Caco-2 (cell line): Measurements from ENCODE around the gene PRSS33. TPM values are rescaled to one million over a fixed set of nuclear protein-coding genes. Genes with fewer than 3 reads are reported as not detected.

Source experiments
- BruUV-seq: library from RNA; stranded (reverse); fragments of 400-500 nt; replicated peaks from 2 replicates; lab custom pipeline; 2021; lab: Mats Ljungman, UMichigan
- CTCF ChIA-PET: fragments of 300-600 bp; sonication (Branson Sonifier 250); formaldehyde crosslinking; loops from one replicate; lab custom pipeline; 2022; ENCODE audit warnings: antibody characterized with exemption; lab: Charles Lee
- POLR2A ChIA-PET: fragments of 300-600 bp; sonication (Branson Sonifier 250); formaldehyde crosslinking; loops from one replicate; lab custom pipeline; 2022; ENCODE audit warnings: antibody characterized with exemption; lab: Charles Lee
- DNase-seq, 2 experiments: peaks; one replicate each; pipeline versions ENCODE4 v3.0.0 to v3.0.0-alpha.2; 2020 to 2022
- H3K27me3 ChIP-seq: replicated peaks from 2 replicates; pipeline ENCODE4 v1.6.0; 2011; ENCODE audit warnings: low read length; ENCODE audit not compliant: control insufficient read depth, insufficient read depth
- H3K36me3 ChIP-seq: 2 replicates; pipeline ENCODE4 v1.5.1; 2011; ENCODE audit warnings: low read length; ENCODE audit not compliant: control insufficient read depth, insufficient read depth
- H3K4me1 ChIP-seq: fragments of 250-450 bp; sonication (Bioruptor Pico); 2 replicates; pipeline ENCODE4 v1.5.1; 2020; ENCODE audit warnings: mild to moderate bottlenecking
- H3K4me3 ChIP-seq: 2 replicates; pipeline ENCODE4 v1.5.1; 2011; ENCODE audit warnings: low read depth, mild to moderate bottlenecking, control low read depth, low read length
- H3K9me3 ChIP-seq: fragments of 250-450 bp; sonication (Bioruptor Pico); 2 replicates; pipeline ENCODE4 v1.5.1; 2020; ENCODE audit warnings: mild to moderate bottlenecking, moderate library complexity
- H3K27ac Mint-ChIP-seq: one replicate; pipeline ENCODE4 v1.8.0; 2022; ENCODE audit warnings: mixed read lengths; ENCODE audit not compliant: unreplicated experiment
- H3K27me3 Mint-ChIP-seq: one replicate; pipeline ENCODE4 v1.8.0; 2022; ENCODE audit warnings: mixed read lengths; ENCODE audit not compliant: insufficient read depth, unreplicated experiment
- H3K36me3 Mint-ChIP-seq: one replicate; pipeline ENCODE4 v1.8.0; 2022; ENCODE audit warnings: mild to moderate bottlenecking, mixed read lengths; ENCODE audit not compliant: insufficient read depth, unreplicated experiment
- H3K4me1 Mint-ChIP-seq: one replicate; pipeline ENCODE4 v1.8.0; 2022; ENCODE audit warnings: low read depth, mixed read lengths; ENCODE audit not compliant: unreplicated experiment
- H3K4me3 Mint-ChIP-seq: one replicate; pipeline ENCODE4 v1.8.0; 2022; ENCODE audit warnings: mild to moderate bottlenecking, moderate library complexity, mixed read lengths; ENCODE audit not compliant: unreplicated experiment
- H3K9me3 Mint-ChIP-seq: one replicate; pipeline ENCODE4 v1.8.0; 2022; ENCODE audit warnings: mixed read lengths; ENCODE audit not compliant: unreplicated experiment
- intact Hi-C: fragments of 100-400 bp; cut with micrococcal nuclease; formaldehyde crosslinking; loops from one replicate; pipeline ENCODE4 v1.10.0; 2022; ENCODE audit not compliant: unreplicated experiment
- total RNA-seq: library from RNA; stranded (reverse); gene quantifications from 2 replicates; pipeline ENCODE4 v1.2.3, GENCODE V29; 2022
- TF ChIP-seq, protein P1 (sequence below), 2 experiments: fragments of 200-600 bp in 1 of 2; IDR thresholded peaks; 1 replicate in 1 of 2; 2 replicates in 1 of 2; pipeline versions ENCODE4 v1.5.1 to v1.8.0; 2011 to 2022; ENCODE audit warnings: antibody characterized with exemption in 1 of 2, control low read depth in 1 of 2, inconsistent platforms in 1 of 2, low read depth in 1 of 2, low read length in 1 of 2, mild to moderate bottlenecking in 1 of 2, moderate library complexity in 1 of 2; ENCODE audit not compliant: insufficient read depth in 1 of 2, severe bottlenecking in 1 of 2, unreplicated experiment in 1 of 2

The PRSS33 gene
- total RNA-seq, 1 experiment from 2014 or later: not detected

DNA sequence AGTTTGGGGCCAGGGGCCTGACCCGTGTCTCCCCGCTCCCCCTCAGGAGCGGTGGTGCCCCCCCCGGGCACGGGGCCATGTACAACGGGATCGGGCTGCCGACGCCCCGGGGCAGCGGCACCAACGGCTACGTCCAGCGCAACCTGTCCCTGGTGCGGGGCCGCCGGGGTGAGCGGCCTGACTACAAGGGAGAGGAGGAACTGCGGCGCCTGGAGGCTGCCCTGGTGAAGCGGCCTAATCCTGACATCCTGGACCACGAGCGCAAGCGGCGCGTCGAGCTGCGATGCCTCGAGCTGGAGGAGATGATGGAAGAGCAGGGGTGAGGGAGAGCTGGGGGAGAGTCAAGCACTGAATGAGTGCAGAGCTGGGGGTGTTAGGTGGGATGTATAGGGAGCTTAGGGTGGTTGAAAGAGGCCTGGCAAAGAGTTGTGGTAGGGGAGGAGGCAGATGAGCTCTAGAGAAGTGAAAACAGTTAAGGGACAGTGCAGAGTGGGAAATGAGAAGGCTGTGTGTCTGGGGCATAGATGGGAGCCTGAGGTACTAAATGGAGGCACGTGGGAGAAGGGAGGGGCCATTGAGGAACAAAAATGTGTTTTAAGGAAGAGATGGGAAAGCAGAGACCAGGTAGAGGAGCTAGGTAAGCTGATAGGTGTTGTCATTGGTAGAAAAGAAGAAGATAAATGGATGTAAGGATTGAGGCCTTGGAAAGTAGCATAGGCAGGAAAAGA, 30.9 kb downstream of the PRSS33 start:
- H3K27me3 Mint-ChIP-seq: no peaks in the 10 kb centered on the region
- intact Hi-C loops: no loop called here
- TF ChIP-seq, protein P1, sequence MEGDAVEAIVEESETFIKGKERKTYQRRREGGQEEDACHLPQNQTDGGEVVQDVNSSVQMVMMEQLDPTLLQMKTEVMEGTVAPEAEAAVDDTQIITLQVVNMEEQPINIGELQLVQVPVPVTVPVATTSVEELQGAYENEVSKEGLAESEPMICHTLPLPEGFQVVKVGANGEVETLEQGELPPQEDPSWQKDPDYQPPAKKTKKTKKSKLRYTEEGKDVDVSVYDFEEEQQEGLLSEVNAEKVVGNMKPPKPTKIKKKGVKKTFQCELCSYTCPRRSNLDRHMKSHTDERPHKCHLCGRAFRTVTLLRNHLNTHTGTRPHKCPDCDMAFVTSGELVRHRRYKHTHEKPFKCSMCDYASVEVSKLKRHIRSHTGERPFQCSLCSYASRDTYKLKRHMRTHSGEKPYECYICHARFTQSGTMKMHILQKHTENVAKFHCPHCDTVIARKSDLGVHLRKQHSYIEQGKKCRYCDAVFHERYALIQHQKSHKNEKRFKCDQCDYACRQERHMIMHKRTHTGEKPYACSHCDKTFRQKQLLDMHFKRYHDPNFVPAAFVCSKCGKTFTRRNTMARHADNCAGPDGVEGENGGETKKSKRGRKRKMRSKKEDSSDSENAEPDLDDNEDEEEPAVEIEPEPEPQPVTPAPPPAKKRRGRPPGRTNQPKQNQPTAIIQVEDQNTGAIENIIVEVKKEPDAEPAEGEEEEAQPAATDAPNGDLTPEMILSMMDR (IDR thresholded peaks at IDR 0.05; ENCODE audit: insufficient read depth in 1 of 2, low read depth in 1 of 2, low read length in 1 of 2, severe bottlenecking in 1 of 2, unreplicated experiment in 1 of 2): no peak
- ChIA-PET CTCF (no interaction called here), POLR2A (no interaction called here)
- BruUV-seq: no TSS peak
- Histone ChIP-seq H3K4me1 (peaks cover 8% of the 10 kb centered on the region; the same call in 1 of the 2 replicates), H3K36me3 (peaks cover 10% of the 10 kb centered on the region), H3K4me3 (no peak overlapping the region), H3K27me3 (no peaks in the 10 kb centered on the region), H3K9me3 (no peaks in the 10 kb centered on the region)
- peaks cover 37% of the 10 kb centered on the region for H3K4me1 Mint-ChIP-seq
- H3K4me3 Mint-ChIP-seq: peak overlapping the region; percentile 3
- DNase-seq: no peak
- peaks cover 99% of the 10 kb centered on the region for H3K36me3 Mint-ChIP-seq
- no peak overlapping the region for H3K27ac Mint-ChIP-seq
- no peaks in the 10 kb centered on the region for H3K9me3 Mint-ChIP-seq

DNA sequence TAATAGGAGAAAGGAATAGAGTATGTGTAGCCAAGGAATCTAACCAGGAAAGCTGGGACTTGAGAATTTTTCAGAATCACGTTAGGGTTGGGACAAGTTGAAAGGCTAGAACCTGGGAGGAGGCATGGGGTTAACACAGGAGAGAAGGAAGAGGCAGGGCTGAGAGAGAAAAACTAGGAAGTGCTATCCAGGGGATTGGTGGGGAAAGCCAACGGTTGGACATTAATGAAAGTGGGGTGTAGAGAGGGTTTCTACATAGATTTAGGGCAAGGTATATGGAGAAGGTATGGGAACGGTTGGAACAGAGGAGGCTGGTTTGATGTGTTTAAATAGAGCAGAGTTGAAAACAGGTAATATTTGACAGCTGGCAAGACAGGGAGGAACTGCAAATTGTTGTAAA, 32.2 kb downstream of the PRSS33 start:
- Mint-ChIP-seq H3K27me3 (no peaks in the 10 kb centered on the region), H3K27ac (peak overlapping the region; percentile 21), H3K9me3 (no peaks in the 10 kb centered on the region), H3K36me3 (peaks cover 93% of the 10 kb centered on the region), H3K4me1 (peaks cover 37% of the 10 kb centered on the region), H3K4me3 (peak overlapping the region; percentile 78)
- Histone ChIP-seq H3K4me1 (peaks cover 8% of the 10 kb centered on the region; the same call in 1 of the 2 replicates), H3K27me3 (no peaks in the 10 kb centered on the region), H3K36me3 (peaks cover 7% of the 10 kb centered on the region), H3K4me3 (no peak overlapping the region), H3K9me3 (no peaks in the 10 kb centered on the region)
- intact Hi-C loops: no loop called here
- TF ChIP-seq, protein P1 (IDR thresholded peaks at IDR 0.05; ENCODE audit: insufficient read depth in 1 of 2, low read depth in 1 of 2, low read length in 1 of 2, severe bottlenecking in 1 of 2, unreplicated experiment in 1 of 2): no peak
- CTCF ChIA-PET: no interaction called here
- POLR2A ChIA-PET: no interaction called here
- DNase-seq: no peak
- BruUV-seq: no TSS peak

DNA sequence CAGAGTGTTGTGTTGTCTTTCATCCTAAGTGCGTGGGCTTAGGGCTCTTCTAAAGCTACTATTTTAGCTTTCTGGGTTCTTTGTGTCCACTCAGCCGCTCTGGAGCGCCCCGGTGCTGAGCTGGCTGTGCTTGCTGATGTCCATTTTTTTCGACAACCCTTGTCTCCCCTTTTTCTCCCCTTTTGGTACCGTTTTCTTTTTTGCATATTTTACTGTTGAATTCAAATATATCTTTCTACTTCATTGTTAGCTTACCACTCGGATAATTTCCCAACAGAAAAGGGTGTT, 33.7 kb downstream of the PRSS33 start:
- Histone ChIP-seq H3K4me3 (peak overlapping the region; percentile 75), H3K9me3 (no peaks in the 10 kb centered on the region), H3K4me1 (peaks cover 8% of the 10 kb centered on the region; the same call in 1 of the 2 replicates), H3K36me3 (peaks cover 3% of the 10 kb centered on the region), H3K27me3 (no peaks in the 10 kb centered on the region)
- peak overlapping the region; percentile 78 for H3K4me3 Mint-ChIP-seq
- TF ChIP-seq, protein P1 (IDR thresholded peaks at IDR 0.05; ENCODE audit: insufficient read depth in 1 of 2, low read depth in 1 of 2, low read length in 1 of 2, severe bottlenecking in 1 of 2, unreplicated experiment in 1 of 2): no peak
- CTCF ChIA-PET: interaction anchor here (1.0 kb wide), 1 partner anchor 21 kb away, joined by 3 read pairs; no protein-coding TSS in a partner anchor
- DNase-seq: no peak
- no TSS peak for BruUV-seq
- H3K9me3 Mint-ChIP-seq: no peaks in the 10 kb centered on the region
- H3K36me3 Mint-ChIP-seq: peaks cover 78% of the 10 kb centered on the region
- H3K27me3 Mint-ChIP-seq: no peaks in the 10 kb centered on the region
- peak overlapping the region; percentile 97 for H3K27ac Mint-ChIP-seq
- intact Hi-C loops: loop anchor here (5.0 kb wide), 1 partner anchor 104 kb away; the partner anchor contains the start of gene PRSS22
- POLR2A ChIA-PET: interaction anchor here (0.9 kb wide), 1 partner anchor 20 kb away, joined by 3 read pairs; no protein-coding TSS in a partner anchor
- peaks cover 34% of the 10 kb centered on the region for H3K4me1 Mint-ChIP-seq
